Effector memory CD4-positive, alpha-beta T cell (primary cell): Measurements from ENCODE around the gene EFHC2.

Experiments
- DNase-seq, 3 donors: peaks; one replicate each; pipeline ENCODE4 v3.0.0-alpha.2; 2020
- H3K27ac ChIP-seq: 2 replicates; pipeline ENCODE4 v1.7.0; 2013; ENCODE audit warnings: mild to moderate bottlenecking, low read length, moderate library complexity; ENCODE audit not compliant: insufficient read depth, poor library complexity, severe bottlenecking
- H3K27me3 ChIP-seq: replicated peaks from 2 replicates; pipeline ENCODE4 v1.7.0; 2013; ENCODE audit warnings: mild to moderate bottlenecking, low read length; ENCODE audit not compliant: insufficient read depth, control insufficient read depth, poor library complexity, severe bottlenecking
- H3K36me3 ChIP-seq: 2 replicates; pipeline ENCODE4 v1.7.0; 2013; ENCODE audit warnings: mild to moderate bottlenecking, low read length, moderate library complexity; ENCODE audit not compliant: control insufficient read depth, insufficient read depth
- H3K4me1 ChIP-seq: 2 replicates; pipeline ENCODE4 v1.7.0; 2013; ENCODE audit warnings: low read length, mild to moderate bottlenecking; ENCODE audit not compliant: control insufficient read depth, insufficient read depth, poor library complexity, severe bottlenecking
- H3K4me3 ChIP-seq: 2 replicates; pipeline ENCODE4 v1.7.0; 2013; ENCODE audit warnings: low read length, low read depth, mild to moderate bottlenecking; ENCODE audit not compliant: insufficient read depth, poor library complexity, severe bottlenecking
- H3K9me3 ChIP-seq: 2 replicates; pipeline ENCODE4 v1.7.0; 2013; ENCODE audit warnings: mild to moderate bottlenecking, low read length, moderate library complexity; ENCODE audit not compliant: control insufficient read depth
- total RNA-seq, 3 donors: gene quantifications; one replicate each; lab custom pipeline; 2026; lab: John Stamatoyannopoulos, UW

The EFHC2 gene
- 3.3 to 10.4 (median 7.9) reads per million in 3 donors for total RNA-seq

GRCh38 chrX:44343412-44344141 is at the start of gene EFHC2:
EFHC2 (minus strand) TSS chrX:44343672; CDS start chrX:44343588, 84 bp downstream.
- no peaks in the 10 kb centered on the region for H3K36me3 ChIP-seq
- H3K4me1 ChIP-seq = peaks cover 4% of the 10 kb centered on the region
- DNase-seq = peak; percentile 36 to 56 (median 48)
- H3K27me3 ChIP-seq = no peaks in the 10 kb centered on the region
- no peaks in the 10 kb centered on the region for H3K9me3 ChIP-seq
- peak within 1 kb of the TSS; percentile 86 for H3K27ac ChIP-seq
- H3K4me3 ChIP-seq = peak within 1 kb of the TSS; percentile 46

- no peak overlapping the region for H3K27ac ChIP-seq
- H3K4me3 ChIP-seq = no peak overlapping the region
- DNase-seq = no peak
- H3K4me1 ChIP-seq = no peaks in the 10 kb centered on the region
- no peaks in the 10 kb centered on the region for H3K27me3 ChIP-seq
- no peaks in the 10 kb centered on the region for H3K9me3 ChIP-seq
- H3K36me3 ChIP-seq = no peaks in the 10 kb centered on the region
These were observed 49.3 kb upstream of the EFHC2 start for GRCh38 chrX:44392767-44393166.

- no peaks in the 10 kb centered on the region for H3K27me3 ChIP-seq
- no peaks in the 10 kb centered on the region for H3K4me1 ChIP-seq
- H3K27ac ChIP-seq = no peak overlapping the region
- no peaks in the 10 kb centered on the region for H3K36me3 ChIP-seq
- H3K9me3 ChIP-seq = no peaks in the 10 kb centered on the region
- no peak overlapping the region for H3K4me3 ChIP-seq
- no peak for DNase-seq
These were observed 41.3 kb upstream of the EFHC2 start for GRCh38 chrX:44384688-44385338.

GRCh38 chrX:44382871-44383270 is 39.4 kb upstream of the EFHC2 start:
- H3K27me3 ChIP-seq = no peaks in the 10 kb centered on the region
- DNase-seq = no peak
- no peak overlapping the region for H3K27ac ChIP-seq
- H3K9me3 ChIP-seq = no peaks in the 10 kb centered on the region
- H3K4me3 ChIP-seq = no peak overlapping the region
- no peaks in the 10 kb centered on the region for H3K4me1 ChIP-seq
- H3K36me3 ChIP-seq = no peaks in the 10 kb centered on the region

GRCh38 chrX:44352758-44353157 is 9.3 kb upstream of the EFHC2 start:
- Histone ChIP-seq H3K9me3 (no peaks in the 10 kb centered on the region), H3K4me1 (no peaks in the 10 kb centered on the region), H3K27me3 (no peaks in the 10 kb centered on the region), H3K4me3 (no peak overlapping the region), H3K27ac (no peak overlapping the region), H3K36me3 (no peaks in the 10 kb centered on the region)
- no peak for DNase-seq

- no peak for DNase-seq
- no peak overlapping the region for H3K27ac ChIP-seq
- no peaks in the 10 kb centered on the region for H3K27me3 ChIP-seq
- H3K36me3 ChIP-seq = no peaks in the 10 kb centered on the region
- H3K4me1 ChIP-seq = no peaks in the 10 kb centered on the region
- no peaks in the 10 kb centered on the region for H3K9me3 ChIP-seq
- H3K4me3 ChIP-seq = no peak overlapping the region
These were observed 6.1 kb upstream of the EFHC2 start for GRCh38 chrX:44349561-44349960.

- H3K9me3 ChIP-seq = no peaks in the 10 kb centered on the region
- no peaks in the 10 kb centered on the region for H3K36me3 ChIP-seq
- peak overlapping the region; percentile 46 for H3K4me3 ChIP-seq
- H3K4me1 ChIP-seq = peaks cover 4% of the 10 kb centered on the region
- no peaks in the 10 kb centered on the region for H3K27me3 ChIP-seq
- DNase-seq = peak in 2 of 3 donors; percentile 3 to 5
- H3K27ac ChIP-seq = peak overlapping the region; percentile 86
These were observed 1.2 kb upstream of the EFHC2 start for GRCh38 chrX:44344687-44345086.

- Histone ChIP-seq H3K27me3 (no peaks in the 10 kb centered on the region), H3K9me3 (no peaks in the 10 kb centered on the region), H3K4me3 (peak overlapping the region; percentile 46), H3K4me1 (peaks cover 4% of the 10 kb centered on the region), H3K27ac (peak overlapping the region; percentile 86), H3K36me3 (no peaks in the 10 kb centered on the region)
- DNase-seq = peak; percentile 39 to 60 (median 59)
These were observed 722 bp upstream of the EFHC2 start for GRCh38 chrX:44344194-44344593.

GRCh38 chrX:44342866-44343265 is 606 bp downstream of the EFHC2 start:
- H3K27ac ChIP-seq = peak overlapping the region; percentile 86
- H3K4me3 ChIP-seq = peak overlapping the region; percentile 46
- no peak for DNase-seq
- no peaks in the 10 kb centered on the region for H3K27me3 ChIP-seq
- peaks cover 4% of the 10 kb centered on the region for H3K4me1 ChIP-seq
- no peaks in the 10 kb centered on the region for H3K36me3 ChIP-seq
- H3K9me3 ChIP-seq = no peaks in the 10 kb centered on the region

- Histone ChIP-seq H3K27me3 (no peaks in the 10 kb centered on the region), H3K4me3 (no peak overlapping the region), H3K36me3 (no peaks in the 10 kb centered on the region), H3K9me3 (no peaks in the 10 kb centered on the region), H3K27ac (no peak overlapping the region), H3K4me1 (peaks cover 4% of the 10 kb centered on the region)
- no peak for DNase-seq
These were observed 5.1 kb downstream of the EFHC2 start for GRCh38 chrX:44338361-44338760.
